ENCODE measurements around the gene BPIFA1.

DNA sequence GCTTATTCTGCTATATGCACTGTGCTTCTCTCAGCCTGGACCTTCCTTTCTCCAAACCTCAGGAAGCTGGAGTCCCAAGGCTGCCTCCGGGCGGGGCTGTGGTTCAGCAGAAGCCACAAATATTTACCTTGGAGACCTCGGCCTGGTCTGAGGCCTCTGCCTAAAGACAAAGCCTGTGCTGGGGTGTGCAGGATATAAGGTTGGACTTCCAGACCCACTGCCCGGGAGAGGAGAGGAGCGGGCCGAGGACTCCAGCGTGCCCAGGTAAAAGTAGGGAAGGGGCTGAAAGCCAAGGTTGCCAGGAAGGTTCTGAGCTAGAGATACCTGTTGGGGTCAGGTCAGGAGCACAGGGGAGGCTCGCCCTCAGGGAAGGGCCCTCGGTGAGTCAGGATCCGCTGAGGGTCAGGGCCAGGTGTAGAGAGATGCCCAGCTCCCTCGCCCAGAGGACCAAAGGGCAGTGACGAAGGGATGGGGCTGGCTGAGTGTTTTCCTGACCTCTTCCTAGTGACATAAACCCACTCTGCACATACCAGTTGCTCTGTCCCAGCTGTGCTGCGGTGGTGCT is 47.3 kb downstream of the BPIFA1 start, which contains the start of gene BPIFB1:
- TF ChIP-seq POLR2A (IDR thresholded peaks at IDR 0.05; ENCODE audit: low read depth), result no peak
- TF ChIP-seq, protein P1, sequence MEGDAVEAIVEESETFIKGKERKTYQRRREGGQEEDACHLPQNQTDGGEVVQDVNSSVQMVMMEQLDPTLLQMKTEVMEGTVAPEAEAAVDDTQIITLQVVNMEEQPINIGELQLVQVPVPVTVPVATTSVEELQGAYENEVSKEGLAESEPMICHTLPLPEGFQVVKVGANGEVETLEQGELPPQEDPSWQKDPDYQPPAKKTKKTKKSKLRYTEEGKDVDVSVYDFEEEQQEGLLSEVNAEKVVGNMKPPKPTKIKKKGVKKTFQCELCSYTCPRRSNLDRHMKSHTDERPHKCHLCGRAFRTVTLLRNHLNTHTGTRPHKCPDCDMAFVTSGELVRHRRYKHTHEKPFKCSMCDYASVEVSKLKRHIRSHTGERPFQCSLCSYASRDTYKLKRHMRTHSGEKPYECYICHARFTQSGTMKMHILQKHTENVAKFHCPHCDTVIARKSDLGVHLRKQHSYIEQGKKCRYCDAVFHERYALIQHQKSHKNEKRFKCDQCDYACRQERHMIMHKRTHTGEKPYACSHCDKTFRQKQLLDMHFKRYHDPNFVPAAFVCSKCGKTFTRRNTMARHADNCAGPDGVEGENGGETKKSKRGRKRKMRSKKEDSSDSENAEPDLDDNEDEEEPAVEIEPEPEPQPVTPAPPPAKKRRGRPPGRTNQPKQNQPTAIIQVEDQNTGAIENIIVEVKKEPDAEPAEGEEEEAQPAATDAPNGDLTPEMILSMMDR (IDR thresholded peaks at IDR 0.05), result no peak
